Nephron (organoid): ENCODE data around the gene USH1G.

ENCODE experiments used
- H3K27ac Mint-ChIP-seq, 3 experiments: 2 replicates each; pipeline ENCODE4 v1.8.0; 2020; ENCODE audit warnings: mixed read lengths in 3 of 3, mild to moderate bottlenecking in 2 of 3, moderate library complexity in 1 of 3
- H3K27me3 Mint-ChIP-seq: 2 replicates; pipeline ENCODE4 v1.8.0; 2021; ENCODE audit warnings: low read depth, mild to moderate bottlenecking, moderate library complexity, mixed read lengths
- H3K36me3 Mint-ChIP-seq: 2 replicates; pipeline ENCODE4 v1.8.0; 2020; ENCODE audit warnings: low read depth, mixed read lengths
- H3K4me1 Mint-ChIP-seq: 2 replicates; pipeline ENCODE4 v1.8.0; 2020; ENCODE audit warnings: mixed read lengths
- H3K4me3 Mint-ChIP-seq, 3 experiments: 2 replicates each; pipeline ENCODE4 v1.8.0; 2020; ENCODE audit warnings: mild to moderate bottlenecking in 3 of 3, mixed read lengths in 3 of 3, moderate library complexity in 2 of 3
- H3K9me3 Mint-ChIP-seq: 2 replicates; pipeline ENCODE4 v1.8.0; 2020; ENCODE audit warnings: mixed read lengths
- CTCF ChIP-seq, 3 experiments: fragments of 200-600 bp; sonication (generic); IDR thresholded peaks; one replicate each; pipeline ENCODE4 v1.5.0; 2021; ENCODE audit warnings: antibody characterized with exemption in 3 of 3; ENCODE audit not compliant: unreplicated experiment in 3 of 3

The USH1G gene

GRCh38 chr17:74898376-74898946 is 24.6 kb downstream of the USH1G start:
- Mint-ChIP-seq H3K27ac (no peak overlapping the region), H3K36me3 (no peaks in the 10 kb centered on the region), H3K4me1 (no peaks in the 10 kb centered on the region), H3K9me3 (no peaks in the 10 kb centered on the region), H3K4me3 (no peak overlapping the region), H3K27me3 (peaks cover 82% of the 10 kb centered on the region)
- no peak for TF ChIP-seq CTCF (IDR thresholded peaks at IDR 0.05; ENCODE audit: unreplicated experiment in 3 of 3)

- Mint-ChIP-seq H3K9me3 (no peaks in the 10 kb centered on the region), H3K4me3 (peak overlapping the region; percentile 70 to 82 (median 70)), H3K27ac (no peak overlapping the region), H3K36me3 (no peaks in the 10 kb centered on the region), H3K4me1 (no peaks in the 10 kb centered on the region), H3K27me3 (peaks cover 89% of the 10 kb centered on the region)
- no peak for TF ChIP-seq CTCF (IDR thresholded peaks at IDR 0.05; ENCODE audit: unreplicated experiment in 3 of 3)
Measured at GRCh38 chr17:74893936-74894671, 29.0 kb downstream of the USH1G start.

- peaks cover 90% of the 10 kb centered on the region for H3K27me3 Mint-ChIP-seq
- no peaks in the 10 kb centered on the region for H3K4me1 Mint-ChIP-seq
- H3K9me3 Mint-ChIP-seq, result no peaks in the 10 kb centered on the region
- H3K27ac Mint-ChIP-seq, result no peak within 1 kb of the TSS
- H3K4me3 Mint-ChIP-seq, result peak within 1 kb of the TSS; percentile 70 to 82 (median 70)
- no peak for TF ChIP-seq CTCF (IDR thresholded peaks at IDR 0.05; ENCODE audit: unreplicated experiment in 3 of 3)
- no peaks in the 10 kb centered on the region for H3K36me3 Mint-ChIP-seq
Measured at GRCh38 chr17:74892974-74893911, 29.8 kb downstream of the USH1G start, which contains the start of gene FADS6. FADS6 (minus strand) TSS chr17:74893633; CDS start chr17:74893595, 38 bp downstream.

- peaks cover 83% of the 10 kb centered on the region for H3K27me3 Mint-ChIP-seq
- no peak overlapping the region for H3K4me3 Mint-ChIP-seq
- H3K27ac Mint-ChIP-seq, result no peak overlapping the region
- TF ChIP-seq CTCF (IDR thresholded peaks at IDR 0.05; ENCODE audit: unreplicated experiment in 3 of 3), result no peak
- H3K9me3 Mint-ChIP-seq, result no peaks in the 10 kb centered on the region
- H3K4me1 Mint-ChIP-seq, result no peaks in the 10 kb centered on the region
- H3K36me3 Mint-ChIP-seq, result no peaks in the 10 kb centered on the region
Measured at GRCh38 chr17:74892013-74892841, 30.8 kb downstream of the USH1G start.

GRCh38 chr17:74890554-74890953 is 32.5 kb downstream of the USH1G start:
- Mint-ChIP-seq H3K36me3 (no peaks in the 10 kb centered on the region), H3K27ac (no peak overlapping the region), H3K9me3 (peaks cover 2% of the 10 kb centered on the region), H3K4me1 (no peaks in the 10 kb centered on the region), H3K27me3 (peaks cover 77% of the 10 kb centered on the region), H3K4me3 (no peak overlapping the region)
- TF ChIP-seq CTCF (IDR thresholded peaks at IDR 0.05; ENCODE audit: unreplicated experiment in 3 of 3), result no peak
